HG03280 (cell line): ENCODE results near the gene PDAP1.
A peak's percentile ranks its signal among the peaks of the same experiment; 100 is the strongest.
"Not testable (repeated sequence)": the region's sequence is repeated elsewhere in the genome, so short reads cannot be mapped to it uniquely, and the experiment has no call there.

Source experiments
- ATAC-seq: cut with Tn5 transposase; IDR thresholded peaks from one replicate; pipeline ENCODE4 v1.9.1; 2021; ENCODE audit warnings: mild to moderate bottlenecking, moderate library complexity; ENCODE audit not compliant: unreplicated experiment

Gene PDAP1

GRCh38 chr7:99428972-99429566 is 20.7 kb upstream of the PDAP1 start:
- no peak for ATAC-seq

- no peak for ATAC-seq
These were observed 16.7 kb upstream of the PDAP1 start for GRCh38 chr7:99424932-99425730.

GRCh38 chr7:99422625-99423024 is 14.2 kb upstream of the PDAP1 start:
- no peak for ATAC-seq

GRCh38 chr7:99422186-99422585 is 13.8 kb upstream of the PDAP1 start:
- ATAC-seq = no peak

GRCh38 chr7:99420986-99421385 is 12.6 kb upstream of the PDAP1 start:
- ATAC-seq = no peak

- ATAC-seq = no peak
These were observed 11.8 kb upstream of the PDAP1 start for GRCh38 chr7:99420213-99420612.

- ATAC-seq = no peak
These were observed 11.1 kb upstream of the PDAP1 start for GRCh38 chr7:99419323-99420021.

- no peak for ATAC-seq
These were observed 9.9 kb upstream of the PDAP1 start for GRCh38 chr7:99418260-99418659.

GRCh38 chr7:99415513-99416127 is 7.2 kb upstream of the PDAP1 start:
- ATAC-seq = not testable (repeated sequence)

GRCh38 chr7:99410635-99411034 is 2.2 kb upstream of the PDAP1 start:
- no peak for ATAC-seq

- ATAC-seq = no peak
These were observed 1.4 kb upstream of the PDAP1 start for GRCh38 chr7:99409806-99410205.

- ATAC-seq = no peak
These were observed 785 bp upstream of the PDAP1 start for GRCh38 chr7:99409192-99409572.

GRCh38 chr7:99407872-99408378 is 472 bp downstream of the PDAP1 start:
- peak; percentile 6 for ATAC-seq

- ATAC-seq = no peak
These were observed 1.8 kb downstream of the PDAP1 start for GRCh38 chr7:99406557-99406956.

GRCh38 chr7:99404977-99405320 is 3.4 kb downstream of the PDAP1 start:
- ATAC-seq = no peak

GRCh38 chr7:99404235-99404976 is 4.0 kb downstream of the PDAP1 start:
- no peak for ATAC-seq

GRCh38 chr7:99403764-99404163 is 4.6 kb downstream of the PDAP1 start:
- no peak for ATAC-seq

GRCh38 chr7:99402854-99403253 is 5.5 kb downstream of the PDAP1 start:
- ATAC-seq = no peak

GRCh38 chr7:99399597-99399996 is 8.8 kb downstream of the PDAP1 start:
- no peak for ATAC-seq

GRCh38 chr7:99398891-99399445 is 9.4 kb downstream of the PDAP1 start:
- no peak for ATAC-seq
